ENCODE data around the gene TDRD12. TPM values are rescaled to one million over a fixed set of nuclear protein-coding genes. Genes with fewer than 3 reads are reported as not detected.
"Not testable (repeated sequence)": the region's sequence is repeated elsewhere in the genome, so short reads cannot be mapped to it uniquely, and the experiment has no call there.

Gene TDRD12
- total and polyA plus RNA-seq, 4 donors, result under 0.01 to 0.23 (median 0.02) TPM; not detected in 1

- DNase-seq (ENCODE audit: low spot score), result no peak
- TF ChIP-seq HNF4A (conservative IDR thresholded peaks at IDR 0.05) (no peak), TAF1 (conservative IDR thresholded peaks at IDR 0.05) (no peak), CTCF (IDR thresholded peaks at IDR 0.05; ENCODE audit: low read depth, low read length, missing input control) (no peak), JUND (IDR thresholded peaks at IDR 0.05) (no peak)
- Histone ChIP-seq H3K27me3 (ENCODE audit: control insufficient read depth in 4 of 4, insufficient read depth in 4 of 4, low read length in 3 of 4) (no peaks in the 10 kb centered on the region), H3K9ac (ENCODE audit: low read depth in 1 of 2, low read length in 2 of 2) (no peak overlapping the region), H3K4me3 (ENCODE audit: low read depth in 1 of 3, low read length in 3 of 3) (no peak overlapping the region), H3K36me3 (ENCODE audit: control insufficient read depth in 4 of 4, insufficient read depth in 3 of 4, low read depth in 1 of 4, low read length in 3 of 4) (peaks cover 0 to 39% (median 23%) of the 10 kb centered on the region in 4 donors), H3K9me3 (ENCODE audit: control insufficient read depth in 4 of 4, low read length in 3 of 4) (peaks cover 0 to 6% (median 2%) of the 10 kb centered on the region in 4 donors), H3K27ac (ENCODE audit: low read depth in 1 of 2, low read length in 2 of 2) (no peak overlapping the region), H3K4me1 (ENCODE audit: control insufficient read depth in 4 of 4, insufficient read depth in 4 of 4, low read length in 3 of 4) (no peaks in the 10 kb centered on the region)
- WGBS, result 96% methylated on average over 19 of the region's 19 CpGs
Observed at GRCh38 chr19:32843716-32844245, 124.2 kb downstream of the TDRD12 start.

GRCh38 chr19:32848035-32848434 lies 128.5 kb downstream of the TDRD12 start:
- H3K27me3 ChIP-seq (ENCODE audit: control insufficient read depth in 4 of 4, insufficient read depth in 4 of 4, low read length in 3 of 4); H3K9me3 ChIP-seq (ENCODE audit: control insufficient read depth in 4 of 4, low read length in 3 of 4); DNase-seq (ENCODE audit: low spot score); H3K9ac ChIP-seq (ENCODE audit: low read depth in 1 of 2, low read length in 2 of 2); H3K4me3 ChIP-seq (ENCODE audit: low read depth in 1 of 3, low read length in 3 of 3); H3K27ac ChIP-seq (ENCODE audit: low read depth in 1 of 2, low read length in 2 of 2); H3K36me3 ChIP-seq (ENCODE audit: control insufficient read depth in 4 of 4, insufficient read depth in 3 of 4, low read depth in 1 of 4, low read length in 3 of 4); H3K4me1 ChIP-seq (ENCODE audit: control insufficient read depth in 4 of 4, insufficient read depth in 4 of 4, low read length in 3 of 4): not testable (repeated sequence)
- no CpG with 5 or more reads among the region's 2 CpGs for WGBS

GRCh38 chr19:32852216-32852615 lies 132.6 kb downstream of the TDRD12 start:
- no peak overlapping the region for H3K9ac ChIP-seq (ENCODE audit: low read depth in 1 of 2, low read length in 2 of 2)
- TF ChIP-seq EGR1 (IDR thresholded peaks at IDR 0.05; ENCODE audit: low read depth in 2 of 2), result no peak
- DNase-seq (ENCODE audit: low spot score), result no peak
- no peaks in the 10 kb centered on the region for H3K27me3 ChIP-seq (ENCODE audit: control insufficient read depth in 4 of 4, insufficient read depth in 4 of 4, low read length in 3 of 4)
- peaks cover 0 to 16% (median 8%) of the 10 kb centered on the region in 4 donors for H3K36me3 ChIP-seq (ENCODE audit: control insufficient read depth in 4 of 4, insufficient read depth in 3 of 4, low read depth in 1 of 4, low read length in 3 of 4)
- H3K9me3 ChIP-seq (ENCODE audit: control insufficient read depth in 4 of 4, low read length in 3 of 4), result no peaks in the 10 kb centered on the region
- no peak overlapping the region for H3K4me3 ChIP-seq (ENCODE audit: low read depth in 1 of 3, low read length in 3 of 3)
- no peaks in the 10 kb centered on the region for H3K4me1 ChIP-seq (ENCODE audit: control insufficient read depth in 4 of 4, insufficient read depth in 4 of 4, low read length in 3 of 4)
- no peak overlapping the region for H3K27ac ChIP-seq (ENCODE audit: low read depth in 1 of 2, low read length in 2 of 2)
- WGBS, result 94% methylated on average over 6 of the region's 6 CpGs

GRCh38 chr19:32856818-32857217 lies 137.3 kb downstream of the TDRD12 start:
- H3K9me3 ChIP-seq (ENCODE audit: control insufficient read depth in 4 of 4, low read length in 3 of 4); H3K4me1 ChIP-seq (ENCODE audit: control insufficient read depth in 4 of 4, insufficient read depth in 4 of 4, low read length in 3 of 4); DNase-seq (ENCODE audit: low spot score); H3K27ac ChIP-seq (ENCODE audit: low read depth in 1 of 2, low read length in 2 of 2); H3K27me3 ChIP-seq (ENCODE audit: control insufficient read depth in 4 of 4, insufficient read depth in 4 of 4, low read length in 3 of 4); H3K4me3 ChIP-seq (ENCODE audit: low read depth in 1 of 3, low read length in 3 of 3); H3K9ac ChIP-seq (ENCODE audit: low read depth in 1 of 2, low read length in 2 of 2): not testable (repeated sequence)
- WGBS, result 97% methylated on average over 7 of the region's 7 CpGs
- peaks cover 9 to 45% (median 20%) of the 10 kb centered on the region in 4 donors for H3K36me3 ChIP-seq (ENCODE audit: control insufficient read depth in 4 of 4, insufficient read depth in 3 of 4, low read depth in 1 of 4, low read length in 3 of 4)

- Histone ChIP-seq H3K4me1 (ENCODE audit: control insufficient read depth in 4 of 4, insufficient read depth in 4 of 4, low read length in 3 of 4) (no peaks in the 10 kb centered on the region), H3K27ac (ENCODE audit: low read depth in 1 of 2, low read length in 2 of 2) (no peak overlapping the region), H3K36me3 (ENCODE audit: control insufficient read depth in 4 of 4, insufficient read depth in 3 of 4, low read depth in 1 of 4, low read length in 3 of 4) (peaks cover 9 to 50% (median 22%) of the 10 kb centered on the region in 4 donors), H3K9ac (ENCODE audit: low read depth in 1 of 2, low read length in 2 of 2) (no peak overlapping the region), H3K27me3 (ENCODE audit: control insufficient read depth in 4 of 4, insufficient read depth in 4 of 4, low read length in 3 of 4) (no peaks in the 10 kb centered on the region), H3K9me3 (ENCODE audit: control insufficient read depth in 4 of 4, low read length in 3 of 4) (no peaks in the 10 kb centered on the region), H3K4me3 (ENCODE audit: low read depth in 1 of 3, low read length in 3 of 3) (no peak overlapping the region)
- TF ChIP-seq TAF1 (conservative IDR thresholded peaks at IDR 0.05), result no peak
- no peak for TF ChIP-seq RXRA (IDR thresholded peaks at IDR 0.05)
- no peak for TF ChIP-seq HNF4A (conservative IDR thresholded peaks at IDR 0.05)
- no peak for TF ChIP-seq FOXA2 (IDR thresholded peaks at IDR 0.05)
- no peak for TF ChIP-seq ZBTB33 (IDR thresholded peaks at IDR 0.05)
- no peak for TF ChIP-seq SP1 (IDR thresholded peaks at IDR 0.05)
- TF ChIP-seq ATF3 (IDR thresholded peaks at IDR 0.05), result no peak
- DNase-seq (ENCODE audit: low spot score), result no peak
- WGBS, result 93% methylated on average over 5 of the region's 5 CpGs
Observed at GRCh38 chr19:32857584-32857983, 138.0 kb downstream of the TDRD12 start.

All from liver (tissue), 9 donors.